Stimulated activated CD8-positive, alpha-beta memory T cell treated with anti-CD3 and anti-CD28 coated beads, Interleukin-7, amount 100 ng/mL, for 48 hours (primary cell): Measurements from ENCODE around the gene FAM168A.
"Not testable (repeated sequence)": the region's sequence is repeated elsewhere in the genome, so short reads cannot be mapped to it uniquely, and the experiment has no call there.

Experiments
- DNase-seq, 2 donors: peaks; one replicate each; pipeline ENCODE4 v3.0.0-alpha.2; 2020; ENCODE audit warnings: low read depth in 1 of 2; ENCODE audit errors: extremely low read depth in 1 of 2

FAM168A gene

GRCh38 chr11:73475549-73476095 is 122.3 kb downstream of the FAM168A start:
- no peak for DNase-seq

GRCh38 chr11:73473252-73473651 is 124.7 kb downstream of the FAM168A start:
- no peak for DNase-seq

GRCh38 chr11:73470036-73470612 is 127.8 kb downstream of the FAM168A start:
- not testable (repeated sequence) for DNase-seq

- DNase-seq: no peak
Measured at GRCh38 chr11:73469401-73469800, 128.5 kb downstream of the FAM168A start.

GRCh38 chr11:73468590-73469161 is 129.2 kb downstream of the FAM168A start:
- no peak for DNase-seq

GRCh38 chr11:73467505-73467904 is 130.4 kb downstream of the FAM168A start:
- no peak for DNase-seq

GRCh38 chr11:73466643-73467042 is 131.3 kb downstream of the FAM168A start:
- DNase-seq: no peak

GRCh38 chr11:73465871-73466270 is 132.0 kb downstream of the FAM168A start:
- no peak for DNase-seq

- no peak for DNase-seq
Measured at GRCh38 chr11:73465023-73465675, 132.8 kb downstream of the FAM168A start.

GRCh38 chr11:73464347-73464746 is 133.6 kb downstream of the FAM168A start:
- DNase-seq: no peak

GRCh38 chr11:73463359-73463758 is 134.6 kb downstream of the FAM168A start:
- DNase-seq: no peak

- DNase-seq: no peak
Measured at GRCh38 chr11:73461964-73462363, 135.9 kb downstream of the FAM168A start.

- no peak for DNase-seq
Measured at GRCh38 chr11:73461335-73461840, 136.5 kb downstream of the FAM168A start.

- no peak for DNase-seq
Measured at GRCh38 chr11:73458201-73458600, 139.7 kb downstream of the FAM168A start.

GRCh38 chr11:73454987-73455386 is 142.9 kb downstream of the FAM168A start:
- DNase-seq: no peak

GRCh38 chr11:73453562-73453961 is 144.3 kb downstream of the FAM168A start:
- no peak for DNase-seq

GRCh38 chr11:73452726-73453125 is 145.2 kb downstream of the FAM168A start:
- no peak for DNase-seq

- no peak for DNase-seq
Measured at GRCh38 chr11:73451896-73452295, 146.0 kb downstream of the FAM168A start.

GRCh38 chr11:73446766-73447165 is 151.1 kb downstream of the FAM168A start:
- DNase-seq: no peak

GRCh38 chr11:73445980-73446379 is 151.9 kb downstream of the FAM168A start:
- DNase-seq: no peak

GRCh38 chr11:73439002-73439843 is 158.7 kb downstream of the FAM168A start:
- DNase-seq: no peak
